ENCODE data around the gene MAST4.

MAST4 gene

GRCh38 chr5:67053229-67053628 lies 457.0 kb downstream of the MAST4 start:
- H3K4me1 ChIP-seq (ENCODE audit: low read length), result peaks cover 23% of the 10 kb centered on the region
- TF ChIP-seq EZH2 (optimal IDR thresholded peaks at IDR 0.05; ENCODE audit: low read depth, low read length) (no peak), EZH2phosphoT487 (IDR thresholded peaks at IDR 0.05; ENCODE audit: low read length) (no peak), CTCF (IDR thresholded peaks at IDR 0.05; ENCODE audit: low read length) (no peak)
- no peaks in the 10 kb centered on the region for H3K9me3 ChIP-seq (replicated peaks; ENCODE audit: insufficient read depth, low read length)
- no peak overlapping the region for H3K9ac ChIP-seq (ENCODE audit: low read length)
- H3F3A ChIP-seq (ENCODE audit: insufficient read depth, low read length), result peaks cover 17% of the 10 kb centered on the region
- H4K20me1 ChIP-seq (ENCODE audit: insufficient read depth, low read length), result 0 out of 2 replicates have a peak, but pooled peaks cover 4% of the 10 kb centered on the region
- H3K36me3 ChIP-seq (replicated peaks; ENCODE audit: insufficient read depth, low read length), result no peaks in the 10 kb centered on the region
- no peak overlapping the region for H3K4me2 ChIP-seq (ENCODE audit: low read depth, low read length)
- no peak overlapping the region for H3K27ac ChIP-seq (ENCODE audit: low read length)
- H3K79me2 ChIP-seq (ENCODE audit: low read length), result no peaks in the 10 kb centered on the region
- no peak overlapping the region for H3K4me3 ChIP-seq (ENCODE audit: low read length)
- no peaks in the 10 kb centered on the region for H3K9me2 ChIP-seq (replicated peaks; ENCODE audit: insufficient read depth, low read length)
- no peak for DNase-seq
- H2AFZ ChIP-seq (ENCODE audit: low read length), result no peak overlapping the region
- peaks cover 6% of the 10 kb centered on the region for H3K27me3 ChIP-seq (replicated peaks; ENCODE audit: insufficient read depth, low read length)

GRCh38 chr5:67058998-67059743 lies 463.0 kb downstream of the MAST4 start:
- Histone ChIP-seq H3K4me2 (ENCODE audit: low read depth, low read length) (no peak overlapping the region), H3K36me3 (replicated peaks; ENCODE audit: insufficient read depth, low read length) (no peaks in the 10 kb centered on the region), H3K9ac (ENCODE audit: low read length) (no peak overlapping the region), H4K20me1 (ENCODE audit: insufficient read depth, low read length) (0 out of 2 replicates have a peak, but pooled peaks cover 9% of the 10 kb centered on the region), H3K4me3 (ENCODE audit: low read length) (no peak overlapping the region), H3K4me1 (ENCODE audit: low read length) (no peaks in the 10 kb centered on the region), H2AFZ (ENCODE audit: low read length) (no peak overlapping the region), H3K9me2 (replicated peaks; ENCODE audit: insufficient read depth, low read length) (no peaks in the 10 kb centered on the region), H3K27ac (ENCODE audit: low read length) (no peak overlapping the region), H3K79me2 (ENCODE audit: low read length) (no peaks in the 10 kb centered on the region), H3F3A (ENCODE audit: insufficient read depth, low read length) (no peaks in the 10 kb centered on the region), H3K9me3 (replicated peaks; ENCODE audit: insufficient read depth, low read length) (no peaks in the 10 kb centered on the region), H3K27me3 (replicated peaks; ENCODE audit: insufficient read depth, low read length) (peaks cover 61% of the 10 kb centered on the region)
- TF ChIP-seq EZH2 (optimal IDR thresholded peaks at IDR 0.05; ENCODE audit: low read depth, low read length) (no peak), CTCF (IDR thresholded peaks at IDR 0.05; ENCODE audit: low read length) (no peak), EZH2phosphoT487 (IDR thresholded peaks at IDR 0.05; ENCODE audit: low read length) (no peak)
- DNase-seq, result no peak

- no peaks in the 10 kb centered on the region for H3K9me2 ChIP-seq (replicated peaks; ENCODE audit: insufficient read depth, low read length)
- no peak for DNase-seq
- no peaks in the 10 kb centered on the region for H3K79me2 ChIP-seq (ENCODE audit: low read length)
- H3K4me2 ChIP-seq (ENCODE audit: low read depth, low read length), result no peak overlapping the region
- no peak overlapping the region for H3K9ac ChIP-seq (ENCODE audit: low read length)
- TF ChIP-seq EZH2 (optimal IDR thresholded peaks at IDR 0.05; ENCODE audit: low read depth, low read length) (no peak), EZH2phosphoT487 (IDR thresholded peaks at IDR 0.05; ENCODE audit: low read length) (no peak), CTCF (IDR thresholded peaks at IDR 0.05; ENCODE audit: low read length) (no peak)
- H3K27me3 ChIP-seq (replicated peaks; ENCODE audit: insufficient read depth, low read length), result peaks cover 67% of the 10 kb centered on the region
- peaks cover 5% of the 10 kb centered on the region for H3F3A ChIP-seq (ENCODE audit: insufficient read depth, low read length)
- no peak overlapping the region for H3K4me3 ChIP-seq (ENCODE audit: low read length)
- H4K20me1 ChIP-seq (ENCODE audit: insufficient read depth, low read length), result peaks cover 9% of the 10 kb centered on the region; the same call in 1 of the 2 replicates
- no peaks in the 10 kb centered on the region for H3K36me3 ChIP-seq (replicated peaks; ENCODE audit: insufficient read depth, low read length)
- 0 out of 2 replicates have a peak, but pooled peaks cover 4% of the 10 kb centered on the region for H3K4me1 ChIP-seq (ENCODE audit: low read length)
- no peak overlapping the region for H2AFZ ChIP-seq (ENCODE audit: low read length)
- H3K9me3 ChIP-seq (replicated peaks; ENCODE audit: insufficient read depth, low read length), result no peaks in the 10 kb centered on the region
- H3K27ac ChIP-seq (ENCODE audit: low read length), result no peak overlapping the region
These were observed 463.7 kb downstream of the MAST4 start for GRCh38 chr5:67059744-67060490.

Measured in MM.1S (cell line).